HG02571 (cell line): Measurements from ENCODE around the gene MRPS18B.
"Not testable (repeated sequence)": the region's sequence is repeated elsewhere in the genome, so short reads cannot be mapped to it uniquely, and the experiment has no call there.

ENCODE experiments used
- ATAC-seq: cut with Tn5 transposase; IDR thresholded peaks from one replicate; pipeline ENCODE4 v1.9.1; 2021; ENCODE audit warnings: mild to moderate bottlenecking, moderate library complexity; ENCODE audit not compliant: unreplicated experiment

MRPS18B gene

DNA sequence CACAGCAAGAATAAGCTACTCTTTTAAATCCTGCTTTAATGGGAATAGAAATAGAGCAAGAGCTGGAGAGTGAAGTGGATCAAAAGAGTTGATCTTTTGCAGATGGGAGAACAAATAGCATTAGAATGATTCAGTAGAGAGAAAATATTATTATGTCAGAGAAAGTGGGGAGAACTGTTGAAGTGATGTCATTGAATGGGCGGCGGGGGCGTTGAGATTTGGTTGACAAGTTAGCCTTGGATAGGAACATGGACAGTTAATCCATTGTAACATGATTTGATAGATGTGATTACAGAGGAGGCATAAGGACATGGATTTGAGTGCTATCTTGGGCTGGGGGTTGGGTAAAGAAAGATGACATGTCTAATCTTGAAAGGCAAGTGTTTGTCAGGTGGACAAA is 18.2 kb downstream of the MRPS18B start:
- no peak for ATAC-seq

- no peak for ATAC-seq
Measured at GRCh38 chr6:30640481-30640880, 22.8 kb downstream of the MRPS18B start.

DNA sequence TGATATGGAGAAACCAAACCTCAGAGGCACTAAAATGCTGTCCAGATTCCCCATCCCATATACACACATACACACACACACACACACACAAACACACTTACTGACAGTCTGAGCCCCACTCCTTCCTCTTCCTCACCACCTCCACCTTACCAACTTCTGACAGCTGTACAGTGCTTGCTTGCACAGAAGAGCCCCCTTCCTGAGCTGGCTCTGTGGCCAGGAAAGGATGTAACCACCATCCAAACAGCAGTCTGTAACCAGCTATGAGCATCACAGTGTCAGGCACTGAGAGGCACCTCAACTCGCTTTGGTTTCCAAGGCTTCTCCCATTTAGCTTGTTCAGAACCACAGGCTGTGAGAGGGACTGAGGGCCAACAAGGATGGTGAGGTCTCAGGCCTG is 23.4 kb downstream of the MRPS18B start:
- ATAC-seq = no peak

DNA sequence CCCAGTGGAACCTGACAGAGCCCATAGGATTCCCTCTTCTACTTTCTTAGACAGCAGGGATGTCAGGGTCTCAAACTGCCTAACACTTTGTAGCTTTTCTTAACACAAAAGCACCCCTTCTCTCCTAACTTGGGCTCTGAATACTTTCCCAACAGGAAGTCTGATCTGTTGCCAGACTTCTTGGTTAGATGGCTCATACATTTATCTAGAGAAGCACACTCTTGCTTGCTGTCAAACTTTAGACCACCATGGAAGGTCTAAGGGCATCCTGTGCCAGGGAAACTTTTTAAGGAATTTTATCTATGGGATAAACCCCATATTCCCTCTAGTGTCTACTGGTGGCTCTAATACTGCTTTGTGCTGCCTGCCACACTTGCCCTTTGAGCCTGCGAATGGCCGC is 26.0 kb downstream of the MRPS18B start:
- no peak for ATAC-seq

GRCh38 chr6:30644769-30645168 is 27.1 kb downstream of the MRPS18B start:
- ATAC-seq = no peak

DNA sequence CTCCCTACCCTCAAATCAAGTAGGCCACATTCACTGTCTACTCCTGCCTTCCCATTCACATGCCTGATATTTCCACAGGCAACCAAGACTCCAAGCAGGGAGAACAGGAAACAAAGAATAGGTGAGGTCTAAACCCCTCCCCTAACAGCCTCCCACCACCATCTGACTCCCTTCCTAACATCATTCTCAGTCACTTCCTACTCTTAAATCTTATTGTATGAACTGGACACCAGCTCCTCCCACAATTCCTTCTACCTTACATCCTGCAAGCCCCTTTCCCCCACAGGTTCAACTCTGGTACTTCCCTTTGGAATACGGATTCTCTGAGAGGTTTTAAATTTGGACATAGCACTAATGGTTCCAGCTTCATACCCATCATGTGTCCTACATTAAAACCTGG is 28.3 kb downstream of the MRPS18B start:
- no peak for ATAC-seq

GRCh38 chr6:30646450-30647241 is 29.0 kb downstream of the MRPS18B start, which contains the start of gene C6orf136:
TSS of gene C6orf136 (plus strand) at chr6:30647133. CDS start at chr6:30647232, 99 bp downstream.
- peak; percentile 43 for ATAC-seq

DNA sequence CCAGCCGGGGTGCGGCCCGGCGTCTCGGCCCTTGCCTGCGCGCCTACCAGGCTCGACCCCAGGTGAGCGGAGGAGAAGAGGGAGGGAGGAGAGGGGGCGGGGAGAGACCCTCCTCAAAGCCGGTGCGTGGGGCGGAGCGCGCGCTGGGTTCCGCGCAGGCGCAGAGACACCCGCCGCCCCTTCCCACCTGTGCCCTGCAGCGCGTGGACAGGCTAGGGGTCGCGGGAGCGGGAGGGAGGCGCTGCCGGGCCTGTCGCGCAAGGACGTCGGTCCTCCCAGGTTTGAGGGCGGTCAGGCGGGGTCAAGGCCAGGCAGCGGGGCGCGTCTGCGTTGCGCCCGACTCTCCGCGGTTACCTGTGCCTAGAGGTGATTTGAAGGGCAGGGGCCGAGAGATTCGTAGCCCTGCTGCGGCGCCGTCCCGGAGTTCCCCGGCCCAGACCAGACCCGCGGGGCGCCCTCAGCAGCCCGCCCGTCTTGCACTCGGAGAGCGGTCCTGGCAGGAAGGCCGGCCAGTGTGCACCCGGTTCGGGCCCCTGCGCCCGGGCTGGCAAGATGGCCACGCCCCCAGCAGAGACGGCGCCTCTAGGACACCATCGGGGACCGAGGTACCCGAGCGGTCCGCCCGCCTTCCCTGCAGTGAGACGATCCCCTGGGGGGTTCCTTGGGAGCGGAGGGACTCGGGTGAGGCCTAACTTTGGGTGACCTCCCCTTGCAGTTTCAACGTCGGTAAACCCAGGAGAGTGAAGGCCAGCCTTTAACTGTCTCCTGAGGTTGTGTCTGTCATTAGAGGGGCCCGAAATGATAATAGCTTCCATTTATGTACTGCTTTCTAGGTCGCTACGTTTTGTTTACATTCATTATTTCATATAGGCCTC is 29.8 kb downstream of the MRPS18B start:
- ATAC-seq = peak; percentile 49

- ATAC-seq = no peak
Measured at GRCh38 chr6:30651143-30651542, 33.5 kb downstream of the MRPS18B start.

GRCh38 chr6:30654798-30655742 is 37.4 kb downstream of the MRPS18B start:
- no peak for ATAC-seq

GRCh38 chr6:30655743-30656094 is 38.1 kb downstream of the MRPS18B start:
- ATAC-seq = no peak

DNA sequence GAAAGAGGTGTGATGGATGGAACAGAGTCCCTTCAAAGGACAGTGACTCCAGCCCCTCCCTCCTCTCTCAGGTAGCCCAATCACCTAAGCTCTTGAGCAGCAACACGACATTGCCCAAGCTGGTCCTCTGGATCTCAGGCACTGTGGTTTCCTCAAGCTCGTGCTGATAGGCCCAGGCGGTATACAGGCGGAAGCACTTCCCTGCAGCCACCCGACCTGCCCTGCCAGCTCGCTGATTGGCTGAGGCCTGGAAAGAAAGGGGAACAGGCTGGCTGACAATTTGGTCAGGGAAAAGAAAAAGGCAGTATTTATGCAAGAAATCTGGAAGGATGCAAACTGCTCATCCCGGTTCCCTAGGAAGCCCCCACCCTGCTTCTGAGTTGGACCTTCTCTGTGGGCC is 38.9 kb downstream of the MRPS18B start:
- no peak for ATAC-seq

DNA sequence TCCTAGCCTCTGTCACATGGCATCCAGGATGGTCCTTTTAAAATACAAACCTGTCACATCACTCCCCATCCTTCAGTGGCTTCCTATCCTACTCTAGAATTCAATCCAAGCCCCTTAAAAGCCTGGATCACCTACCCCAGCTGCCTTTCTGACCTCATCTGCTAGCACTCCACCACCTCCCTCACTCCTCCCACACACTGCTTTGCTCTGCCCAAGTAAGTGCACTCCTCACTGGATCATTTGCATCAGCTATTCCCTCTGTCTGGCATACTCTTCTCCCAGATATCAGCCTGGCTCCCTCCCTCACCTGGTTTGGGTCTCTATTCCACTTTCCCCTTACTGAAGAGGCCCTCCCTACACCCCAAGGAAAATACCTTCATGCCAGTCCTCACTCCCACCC is 39.8 kb downstream of the MRPS18B start:
- ATAC-seq = no peak

- ATAC-seq = not testable (repeated sequence)
Measured at GRCh38 chr6:30657922-30658321, 40.3 kb downstream of the MRPS18B start.

DNA sequence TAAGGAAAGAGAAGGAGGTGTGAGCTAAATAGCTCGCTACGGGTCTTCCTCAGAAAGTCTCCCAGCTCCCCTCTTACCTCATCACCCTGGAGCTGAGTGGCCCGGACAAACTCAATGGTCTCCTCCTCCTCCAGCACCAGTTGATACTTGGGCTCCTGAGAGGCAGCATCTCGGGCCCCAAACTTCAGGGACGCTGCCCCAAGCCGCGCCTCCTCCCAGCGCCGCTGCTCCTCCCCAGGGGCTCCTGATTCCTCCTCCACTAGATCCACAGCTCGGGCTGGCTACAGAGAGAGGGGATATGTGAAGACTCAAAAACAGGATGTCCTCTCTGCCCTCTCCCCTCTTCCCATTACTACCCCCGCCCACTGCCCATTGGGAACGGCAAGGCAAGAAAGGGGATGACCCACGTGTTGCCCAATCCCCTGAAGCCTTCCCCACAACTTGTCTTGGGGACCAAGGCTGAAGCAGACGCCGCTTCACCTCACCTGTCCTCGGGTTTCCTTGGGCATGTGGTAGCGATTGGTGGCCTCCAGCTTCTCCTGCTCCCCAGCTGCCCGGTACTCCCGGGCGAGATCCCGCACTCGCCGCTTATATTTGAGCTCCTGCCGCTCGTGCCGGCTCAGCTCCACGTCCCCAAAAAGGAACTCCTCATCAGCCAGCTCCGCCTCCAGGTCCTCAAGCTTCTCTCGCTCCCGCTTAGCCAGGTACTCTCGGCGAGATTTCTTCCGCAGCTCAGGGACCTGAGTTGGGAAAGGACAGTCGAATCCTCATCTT is 47.5 kb downstream of the MRPS18B start:
- no peak for ATAC-seq

DNA sequence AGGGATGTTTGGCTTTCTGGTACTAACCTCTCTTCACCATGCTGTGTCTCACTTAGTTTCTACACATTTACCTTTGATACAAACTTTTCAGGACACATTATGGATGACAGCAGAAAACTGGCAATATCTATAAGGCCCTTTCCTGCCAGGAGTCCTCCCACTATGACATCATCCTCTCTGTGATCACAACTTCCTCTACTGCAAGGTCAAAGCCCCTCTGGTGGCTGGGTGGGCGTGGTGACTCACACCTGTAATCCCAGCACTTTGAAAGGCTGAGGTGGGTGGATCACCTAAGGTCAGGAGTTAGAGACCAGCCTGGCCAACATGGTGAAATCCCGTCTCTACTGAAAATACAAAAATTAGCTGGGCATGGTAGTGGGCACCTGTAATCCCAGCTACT is 48.7 kb downstream of the MRPS18B start:
- not testable (repeated sequence) for ATAC-seq

DNA sequence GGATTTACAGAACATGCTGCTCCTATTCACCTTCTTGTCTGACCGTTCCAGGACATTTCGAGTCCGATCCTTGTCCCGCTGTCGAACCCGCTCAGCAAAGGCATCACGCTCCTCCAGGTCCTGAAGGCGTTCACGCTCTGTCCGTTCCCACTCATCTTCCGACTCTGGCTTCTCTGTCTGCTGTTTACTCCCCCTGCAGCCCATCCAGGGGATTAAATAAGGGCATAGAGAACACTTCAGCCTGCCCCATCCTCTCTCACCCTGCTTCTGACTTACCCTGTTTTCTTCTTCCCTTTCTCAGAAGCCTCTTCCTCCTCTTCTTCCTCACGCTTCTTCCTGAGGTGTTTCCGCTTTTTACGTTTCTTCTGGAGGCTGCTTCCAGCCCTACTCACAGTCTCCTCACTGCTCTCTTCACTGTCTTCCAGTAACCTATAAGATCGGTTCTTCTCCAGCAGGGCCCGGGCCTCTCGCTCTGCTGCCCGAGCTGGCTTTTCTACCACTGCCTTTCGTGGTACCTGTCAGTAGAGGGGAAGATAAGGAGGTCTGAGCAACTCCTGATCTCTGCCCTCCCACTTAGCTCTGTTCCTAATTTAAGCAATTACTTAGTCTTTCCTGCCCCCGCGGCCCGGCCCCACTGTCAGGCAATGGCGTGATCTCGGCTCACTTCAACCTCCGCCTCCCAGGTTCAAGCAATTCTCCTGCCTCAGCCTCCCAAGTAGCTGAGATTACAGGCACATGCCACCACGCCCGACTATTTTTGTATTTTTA is 53.3 kb downstream of the MRPS18B start:
- ATAC-seq = no peak

DNA sequence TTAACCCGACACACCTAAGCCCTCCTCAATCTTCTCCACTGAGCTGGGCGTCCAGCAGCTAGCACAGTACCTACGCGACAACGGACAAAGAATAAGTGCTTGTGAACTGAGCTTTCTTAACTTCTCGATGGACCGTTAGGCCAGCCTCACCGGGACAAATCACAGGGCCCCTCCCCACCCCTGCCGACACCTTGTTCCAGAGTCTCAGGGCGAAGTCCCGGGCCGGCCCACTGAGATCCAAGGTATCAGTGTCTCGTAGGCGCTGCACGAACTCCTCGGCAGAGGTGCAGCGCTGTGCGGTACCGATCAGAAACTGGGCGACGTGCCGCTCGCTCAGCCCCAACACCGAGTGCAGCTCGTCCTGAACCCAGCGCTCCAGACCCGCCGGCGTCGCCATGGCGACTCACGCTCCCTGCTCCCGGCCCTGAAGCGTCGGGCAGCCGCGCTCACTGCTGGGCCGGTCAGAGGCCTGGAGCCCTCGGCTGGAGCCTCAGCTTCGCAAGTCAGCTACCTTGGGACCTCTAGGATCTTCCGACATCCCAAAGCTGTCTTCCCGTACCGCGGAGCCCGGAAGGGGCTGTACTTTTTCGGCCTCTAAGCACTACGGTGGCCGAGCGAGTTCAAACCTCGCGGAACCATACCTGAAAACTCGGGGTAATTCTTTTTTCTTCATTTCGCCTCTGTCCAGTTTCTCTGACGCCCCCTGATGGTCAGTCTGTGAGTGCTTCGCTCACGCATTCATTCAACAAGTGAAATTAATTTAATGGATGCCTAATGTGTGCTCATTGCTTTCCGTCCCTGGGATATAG is 55.0 kb downstream of the MRPS18B start, which contains the start of gene DHX16:
Gene DHX16, minus strand, starts transcription at position 562 of the 809 bp plus-strand sequence. Its CDS starts 165 bp downstream, at position 397.
- peak; percentile 57 for ATAC-seq
